OCI-LY7 (cell line): ENCODE measurements around the gene PPP1R7. TPM values are rescaled to one million over a fixed set of nuclear protein-coding genes. Genes with fewer than 3 reads are reported as not detected.

ENCODE experiments used
- BruUV-seq: library from RNA; stranded (reverse); fragments of 400-500 nt; replicated peaks from 2 replicates; lab custom pipeline; 2021; lab: Mats Ljungman, UMichigan
- CTCF ChIA-PET: fragments of 300-600 bp; sonication (Branson Sonifier 250); formaldehyde crosslinking; loops from one replicate; lab custom pipeline; 2022; ENCODE audit warnings: antibody characterized with exemption; ENCODE audit not compliant: unreplicated experiment; lab: Charles Lee
- POLR2A ChIA-PET: fragments of 300-600 bp; sonication (Branson Sonifier 250); formaldehyde crosslinking; loops from one replicate; lab custom pipeline; 2022; ENCODE audit warnings: antibody characterized with exemption; lab: Charles Lee
- DNase-seq: peaks from one replicate; pipeline ENCODE4 v3.0.0-alpha.2; 2015; ENCODE audit warnings: low spot score
- H2AFZ ChIP-seq: fragments of 200-600 bp; sonication (generic), shearing (Covaris generic); 2 replicates; pipeline ENCODE4 v1.6.1; 2014; ENCODE audit warnings: mild to moderate bottlenecking, antibody characterized with exemption, low read length, moderate library complexity
- H3K27ac ChIP-seq: fragments of 200-600 bp; sonication (generic); 2 replicates; pipeline ENCODE4 v1.5.1; 2014; ENCODE audit warnings: mixed run types, low read depth, mild to moderate bottlenecking, moderate library complexity, low read length, inconsistent platforms; ENCODE audit not compliant: poor library complexity, severe bottlenecking
- H3K36me3 ChIP-seq: fragments of 200-600 bp; sonication (generic); 2 replicates; pipeline ENCODE4 v1.6.1; 2014; ENCODE audit warnings: mild to moderate bottlenecking, antibody characterized with exemption, low read length, moderate library complexity, mixed read lengths; ENCODE audit not compliant: insufficient read depth
- H3K4me1 ChIP-seq: fragments of 200-600 bp; sonication (generic); 2 replicates; pipeline ENCODE4 v1.5.1; 2014; ENCODE audit warnings: mild to moderate bottlenecking, low read length; ENCODE audit not compliant: insufficient read depth, poor library complexity, severe bottlenecking
- H3K4me2 ChIP-seq: fragments of 200-600 bp; sonication (generic); 2 replicates; pipeline ENCODE4 v1.6.1; 2014; ENCODE audit warnings: mild to moderate bottlenecking, low read length
- H3K4me3 ChIP-seq: fragments of 200-600 bp; sonication (generic); 2 replicates; pipeline ENCODE4 v1.5.1; 2014; ENCODE audit warnings: mild to moderate bottlenecking, low read depth, low read length; ENCODE audit not compliant: poor library complexity, severe bottlenecking
- H3K79me2 ChIP-seq: fragments of 200-600 bp; sonication (generic); 2 replicates; pipeline ENCODE4 v1.6.1; 2016; ENCODE audit warnings: low read depth, mild to moderate bottlenecking, low read length, moderate library complexity, mixed read lengths; ENCODE audit not compliant: insufficient read depth
- H3K9me2 ChIP-seq: fragments of 200-600 bp; sonication (generic); 2 replicates; pipeline ENCODE4 v1.6.1; 2016; ENCODE audit warnings: mild to moderate bottlenecking, low read length, mixed read lengths; ENCODE audit not compliant: insufficient read depth
- H3K9me3 ChIP-seq: fragments of 200-600 bp; sonication (generic); 2 replicates; pipeline ENCODE4 v1.6.1; 2014; ENCODE audit warnings: mild to moderate bottlenecking, mixed run types, low read length, mixed read lengths
- H4K20me1 ChIP-seq: fragments of 200-600 bp; sonication (generic); 2 replicates; pipeline ENCODE4 v1.6.1; 2014; ENCODE audit warnings: mild to moderate bottlenecking, antibody characterized with exemption, low read length, moderate library complexity, mixed read lengths; ENCODE audit not compliant: insufficient read depth
- EZH2phosphoT487 ChIP-seq: fragments of 200-600 bp; sonication (generic); IDR thresholded peaks from 2 replicates; pipeline ENCODE4 v1.6.1; 2018; ENCODE audit warnings: low read depth, borderline replicate concordance, mild to moderate bottlenecking, mixed run types, antibody characterized with exemption, low read length, moderate library complexity, mixed read lengths
- intact Hi-C: fragments of 100-400 bp; cut with micrococcal nuclease; formaldehyde crosslinking; loops from one replicate; pipeline ENCODE4 v1.10.0; 2022; ENCODE audit not compliant: unreplicated experiment
- total RNA-seq, 2 experiments: library from RNA; depleted of rRNA in 1 of 2; stranded (reverse); fragments of >200 nt in 1 of 2; shearing (Covaris generic) in 1 of 2; gene quantifications; 2 replicates each; pipeline ENCODE4 v1.2.3, GENCODE V29; 2014 to 2022
- TF ChIP-seq, protein P1 (sequence below): fragments of 200-600 bp; sonication (generic); conservative IDR thresholded peaks from 2 replicates; pipeline ENCODE4 v1.5.1; 2014; ENCODE audit warnings: mild to moderate bottlenecking, antibody characterized with exemption, low read length, moderate library complexity, mixed read lengths

The PPP1R7 gene
- total RNA-seq, 2 experiments from 2014 or later: 46.0 to 82.0 TPM

DNA sequence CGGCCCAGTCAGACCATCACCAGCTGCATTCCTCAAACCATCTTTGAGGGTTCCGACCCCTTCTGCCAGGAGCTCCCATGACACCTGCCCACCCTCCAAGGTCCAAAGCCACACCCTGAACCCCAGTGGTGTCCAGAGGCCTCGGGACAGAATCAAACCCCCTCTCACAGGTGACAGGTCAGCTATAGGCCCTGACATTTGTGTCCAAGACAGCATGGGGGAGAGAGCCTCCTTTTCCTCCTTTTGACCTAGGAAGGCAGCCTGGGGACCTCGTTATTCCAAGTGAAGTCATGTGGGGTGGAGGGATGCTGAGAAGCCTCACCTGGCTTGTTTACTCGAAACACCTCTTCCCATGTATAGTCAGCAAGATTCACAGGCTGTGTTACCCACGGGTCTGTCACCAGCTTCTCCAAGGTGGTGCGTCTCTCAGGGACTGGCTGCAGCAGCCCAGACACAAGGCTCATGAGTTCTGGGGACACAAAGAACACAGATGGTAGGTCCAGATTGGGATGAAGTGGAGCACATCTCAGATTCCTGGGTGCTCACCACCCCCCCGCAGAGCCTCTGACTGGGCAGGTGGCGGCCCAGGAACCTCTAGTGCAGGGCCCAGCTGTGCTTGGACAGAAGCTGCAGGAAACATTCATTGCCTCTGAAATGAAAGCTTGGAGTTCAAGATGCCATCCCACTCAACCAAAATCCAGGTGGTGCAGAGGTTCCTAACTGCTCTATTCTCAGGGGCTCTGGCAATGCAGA lies 43.1 kb upstream of the PPP1R7 start:
- H3K4me2 ChIP-seq: no peak overlapping the region
- H3K9me2 ChIP-seq: no peaks in the 10 kb centered on the region
- TF ChIP-seq, protein P1, sequence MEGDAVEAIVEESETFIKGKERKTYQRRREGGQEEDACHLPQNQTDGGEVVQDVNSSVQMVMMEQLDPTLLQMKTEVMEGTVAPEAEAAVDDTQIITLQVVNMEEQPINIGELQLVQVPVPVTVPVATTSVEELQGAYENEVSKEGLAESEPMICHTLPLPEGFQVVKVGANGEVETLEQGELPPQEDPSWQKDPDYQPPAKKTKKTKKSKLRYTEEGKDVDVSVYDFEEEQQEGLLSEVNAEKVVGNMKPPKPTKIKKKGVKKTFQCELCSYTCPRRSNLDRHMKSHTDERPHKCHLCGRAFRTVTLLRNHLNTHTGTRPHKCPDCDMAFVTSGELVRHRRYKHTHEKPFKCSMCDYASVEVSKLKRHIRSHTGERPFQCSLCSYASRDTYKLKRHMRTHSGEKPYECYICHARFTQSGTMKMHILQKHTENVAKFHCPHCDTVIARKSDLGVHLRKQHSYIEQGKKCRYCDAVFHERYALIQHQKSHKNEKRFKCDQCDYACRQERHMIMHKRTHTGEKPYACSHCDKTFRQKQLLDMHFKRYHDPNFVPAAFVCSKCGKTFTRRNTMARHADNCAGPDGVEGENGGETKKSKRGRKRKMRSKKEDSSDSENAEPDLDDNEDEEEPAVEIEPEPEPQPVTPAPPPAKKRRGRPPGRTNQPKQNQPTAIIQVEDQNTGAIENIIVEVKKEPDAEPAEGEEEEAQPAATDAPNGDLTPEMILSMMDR: no peak
- no peak for TF ChIP-seq EZH2phosphoT487
- no TSS peak for BruUV-seq
- no peak overlapping the region for H3K4me3 ChIP-seq
- intact Hi-C loops: no loop called here
- H4K20me1 ChIP-seq: no peaks in the 10 kb centered on the region
- no peak overlapping the region for H3K27ac ChIP-seq
- H3K4me1 ChIP-seq: peaks cover 22% of the 10 kb centered on the region
- H3K9me3 ChIP-seq: no peaks in the 10 kb centered on the region
- peaks cover 13% of the 10 kb centered on the region; the same call in 1 of the 2 replicates for H3K79me2 ChIP-seq
- H3K36me3 ChIP-seq: peaks cover 16% of the 10 kb centered on the region; the same call in 1 of the 2 replicates
- POLR2A ChIA-PET: no interaction called here
- no peak overlapping the region for H2AFZ ChIP-seq
- CTCF ChIA-PET: no interaction called here
- DNase-seq: no peak

GRCh38 chr2:241108271-241109209 lies 41.7 kb upstream of the PPP1R7 start:
- Histone ChIP-seq H3K9me3 (no peaks in the 10 kb centered on the region), H3K4me1 (peaks cover 15% of the 10 kb centered on the region), H3K4me2 (no peak overlapping the region), H3K4me3 (no peak overlapping the region), H3K79me2 (peaks cover 1% of the 10 kb centered on the region; the same call in 1 of the 2 replicates), H4K20me1 (no peaks in the 10 kb centered on the region), H3K9me2 (no peaks in the 10 kb centered on the region), H2AFZ (no peak overlapping the region), H3K36me3 (peaks cover 19% of the 10 kb centered on the region; the same call in 1 of the 2 replicates), H3K27ac (no peak overlapping the region)
- DNase-seq: no peak
- TF ChIP-seq, protein P1: no peak
- TF ChIP-seq EZH2phosphoT487: no peak
- CTCF ChIA-PET: no interaction called here
- intact Hi-C loops: no loop called here
- POLR2A ChIA-PET: no interaction called here
- BruUV-seq: no TSS peak
